ENCODE measurements around the gene NUP210L. TPM values are rescaled to one million over a fixed set of nuclear protein-coding genes. Genes with fewer than 3 reads are reported as not detected.
A peak's percentile ranks its signal among the peaks of the same experiment; 100 is the strongest.

NUP210L gene
- total and polyA plus RNA-seq, 9 of the 15 experiments (the other 6 are each of a cell fraction or from before 2014, with no cell fraction given): 0.01 to 0.04 TPM; not detected in 7

DNA sequence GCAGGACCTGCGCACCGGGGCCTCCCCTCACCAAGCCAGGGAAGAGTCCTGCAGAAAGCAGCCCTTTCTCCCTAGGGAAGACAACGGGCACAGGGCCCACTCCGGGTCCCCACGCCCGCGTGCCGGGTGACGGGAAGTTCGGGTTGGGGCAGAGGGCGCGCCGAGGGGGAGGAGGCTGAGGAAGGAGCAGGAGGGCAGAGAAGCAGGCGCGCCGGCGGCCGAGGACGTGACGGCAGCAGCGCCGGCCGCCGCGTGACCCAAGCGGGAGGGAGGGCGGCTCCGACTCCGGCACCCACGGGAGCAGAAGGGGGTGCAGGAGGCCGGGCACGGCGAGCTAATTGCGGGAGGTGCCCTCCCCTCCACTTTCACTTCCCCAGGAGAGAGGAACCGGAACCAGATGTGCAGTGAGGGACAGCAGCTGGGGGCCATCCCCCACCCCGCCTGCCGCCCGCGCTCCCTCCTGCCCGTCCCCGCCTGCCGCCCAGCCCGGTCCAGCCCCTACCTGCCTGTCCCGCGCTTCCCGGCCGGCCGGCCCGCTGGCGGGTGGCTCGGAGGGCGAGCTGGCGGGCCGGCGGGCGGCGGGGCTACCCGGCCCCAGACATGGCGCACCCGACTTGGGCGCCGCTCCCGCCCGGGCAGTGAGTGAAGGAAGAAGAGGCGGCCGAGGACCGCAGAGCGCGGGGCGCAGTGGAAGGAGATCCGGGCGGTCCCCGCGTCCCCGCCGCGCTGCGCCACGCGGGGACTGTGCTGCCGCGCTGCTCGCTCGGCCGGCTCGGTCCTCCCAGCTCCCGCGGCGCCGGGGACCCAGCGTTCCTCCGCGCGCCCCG, 208.9 kb downstream of the NUP210L start (continued):
- TF ChIP-seq, protein P1, sequence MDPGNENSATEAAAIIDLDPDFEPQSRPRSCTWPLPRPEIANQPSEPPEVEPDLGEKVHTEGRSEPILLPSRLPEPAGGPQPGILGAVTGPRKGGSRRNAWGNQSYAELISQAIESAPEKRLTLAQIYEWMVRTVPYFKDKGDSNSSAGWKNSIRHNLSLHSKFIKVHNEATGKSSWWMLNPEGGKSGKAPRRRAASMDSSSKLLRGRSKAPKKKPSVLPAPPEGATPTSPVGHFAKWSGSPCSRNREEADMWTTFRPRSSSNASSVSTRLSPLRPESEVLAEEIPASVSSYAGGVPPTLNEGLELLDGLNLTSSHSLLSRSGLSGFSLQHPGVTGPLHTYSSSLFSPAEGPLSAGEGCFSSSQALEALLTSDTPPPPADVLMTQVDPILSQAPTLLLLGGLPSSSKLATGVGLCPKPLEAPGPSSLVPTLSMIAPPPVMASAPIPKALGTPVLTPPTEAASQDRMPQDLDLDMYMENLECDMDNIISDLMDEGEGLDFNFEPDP (CRISPR knock-in tag; IDR thresholded peaks at IDR 0.05): no peak
- TF ChIP-seq THAP7 (CRISPR knock-in tag; IDR thresholded peaks at IDR 0.05): peak; percentile 51; the same call in 1 of the 2 replicates
- no peak for TF ChIP-seq ZNF79 (CRISPR knock-in tag; IDR thresholded peaks at IDR 0.05; ENCODE audit: low read depth)
- TF ChIP-seq ZNF347 (CRISPR knock-in tag; IDR thresholded peaks at IDR 0.05; ENCODE audit: low read depth): no peak
- TF ChIP-seq RAD51 (IDR thresholded peaks at IDR 0.05; ENCODE audit: borderline replicate concordance, low read depth): peak; percentile 45; the same call in 1 of the 2 replicates
- TF ChIP-seq POLR3G (IDR thresholded peaks at IDR 0.05; ENCODE audit: extremely low read depth, insufficient read length, insufficient replicate concordance): no peak
- TF ChIP-seq NR2C2 (CRISPR knock-in tag; IDR thresholded peaks at IDR 0.05): peak; percentile 74; the same call in 1 of the 2 replicates
- no peak; the same call in 1 of the 2 replicates for TF ChIP-seq NR2C2 (tag; IDR thresholded peaks at IDR 0.05)
- peak; percentile 54; the same call in 1 of the 2 replicates for TF ChIP-seq SP1 (CRISPR knock-in tag; IDR thresholded peaks at IDR 0.05)
- no peak for TF ChIP-seq HNRNPK (IDR thresholded peaks at IDR 0.05; ENCODE audit: low read depth, low read length, poor library complexity, severe bottlenecking)
- TF ChIP-seq, protein P2, sequence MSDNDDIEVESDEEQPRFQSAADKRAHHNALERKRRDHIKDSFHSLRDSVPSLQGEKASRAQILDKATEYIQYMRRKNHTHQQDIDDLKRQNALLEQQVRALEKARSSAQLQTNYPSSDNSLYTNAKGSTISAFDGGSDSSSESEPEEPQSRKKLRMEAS (CRISPR knock-in tag; IDR thresholded peaks at IDR 0.05): peak; percentile 57
- no peak for TF ChIP-seq TRIM28 (IDR thresholded peaks at IDR 0.05)
- no peak for TF ChIP-seq TCF3 (CRISPR knock-in tag; IDR thresholded peaks at IDR 0.05)
- TF ChIP-seq, protein P3, sequence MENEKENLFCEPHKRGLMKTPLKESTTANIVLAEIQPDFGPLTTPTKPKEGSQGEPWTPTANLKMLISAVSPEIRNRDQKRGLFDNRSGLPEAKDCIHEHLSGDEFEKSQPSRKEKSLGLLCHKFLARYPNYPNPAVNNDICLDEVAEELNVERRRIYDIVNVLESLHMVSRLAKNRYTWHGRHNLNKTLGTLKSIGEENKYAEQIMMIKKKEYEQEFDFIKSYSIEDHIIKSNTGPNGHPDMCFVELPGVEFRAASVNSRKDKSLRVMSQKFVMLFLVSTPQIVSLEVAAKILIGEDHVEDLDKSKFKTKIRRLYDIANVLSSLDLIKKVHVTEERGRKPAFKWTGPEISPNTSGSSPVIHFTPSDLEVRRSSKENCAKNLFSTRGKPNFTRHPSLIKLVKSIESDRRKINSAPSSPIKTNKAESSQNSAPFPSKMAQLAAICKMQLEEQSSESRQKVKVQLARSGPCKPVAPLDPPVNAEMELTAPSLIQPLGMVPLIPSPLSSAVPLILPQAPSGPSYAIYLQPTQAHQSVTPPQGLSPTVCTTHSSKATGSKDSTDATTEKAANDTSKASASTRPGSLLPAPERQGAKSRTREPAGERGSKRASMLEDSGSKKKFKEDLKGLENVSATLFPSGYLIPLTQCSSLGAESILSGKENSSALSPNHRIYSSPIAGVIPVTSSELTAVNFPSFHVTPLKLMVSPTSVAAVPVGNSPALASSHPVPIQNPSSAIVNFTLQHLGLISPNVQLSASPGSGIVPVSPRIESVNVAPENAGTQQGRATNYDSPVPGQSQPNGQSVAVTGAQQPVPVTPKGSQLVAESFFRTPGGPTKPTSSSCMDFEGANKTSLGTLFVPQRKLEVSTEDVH (IDR thresholded peaks at IDR 0.05; ENCODE audit: low read depth, partially characterized antibody): no peak
- TF ChIP-seq TAF9B (IDR thresholded peaks at IDR 0.05; ENCODE audit: partially characterized antibody): no peak
- TF ChIP-seq, protein P4, sequence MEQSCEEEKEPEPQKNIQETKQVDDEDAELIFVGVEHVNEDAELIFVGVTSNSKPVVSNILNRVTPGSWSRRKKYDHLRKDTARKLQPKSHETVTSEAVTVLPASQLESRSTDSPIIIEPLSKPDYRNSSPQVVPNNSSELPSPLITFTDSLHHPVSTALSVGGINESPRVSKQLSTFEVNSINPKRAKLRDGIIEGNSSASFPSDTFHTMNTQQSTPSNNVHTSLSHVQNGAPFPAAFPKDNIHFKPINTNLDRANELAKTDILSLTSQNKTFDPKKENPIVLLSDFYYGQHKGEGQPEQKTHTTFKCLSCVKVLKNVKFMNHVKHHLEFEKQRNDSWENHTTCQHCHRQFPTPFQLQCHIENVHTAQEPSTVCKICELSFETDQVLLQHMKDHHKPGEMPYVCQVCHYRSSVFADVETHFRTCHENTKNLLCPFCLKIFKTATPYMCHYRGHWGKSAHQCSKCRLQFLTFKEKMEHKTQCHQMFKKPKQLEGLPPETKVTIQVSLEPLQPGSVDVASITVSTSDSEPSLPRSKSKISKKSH (CRISPR knock-in tag; IDR thresholded peaks at IDR 0.05): no peak
- no peak for TF ChIP-seq NFE2L1 (tag; IDR thresholded peaks at IDR 0.05; ENCODE audit: borderline replicate concordance, low read depth)
- TF ChIP-seq EZH2 (IDR thresholded peaks at IDR 0.05; ENCODE audit: borderline replicate concordance, low read depth, low read length): no peak
- TF ChIP-seq, protein P5, sequence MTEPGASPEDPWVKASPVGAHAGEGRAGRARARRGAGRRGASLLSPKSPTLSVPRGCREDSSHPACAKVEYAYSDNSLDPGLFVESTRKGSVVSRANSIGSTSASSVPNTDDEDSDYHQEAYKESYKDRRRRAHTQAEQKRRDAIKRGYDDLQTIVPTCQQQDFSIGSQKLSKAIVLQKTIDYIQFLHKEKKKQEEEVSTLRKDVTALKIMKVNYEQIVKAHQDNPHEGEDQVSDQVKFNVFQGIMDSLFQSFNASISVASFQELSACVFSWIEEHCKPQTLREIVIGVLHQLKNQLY (CRISPR knock-in tag; conservative IDR thresholded peaks at IDR 0.05): 0 out of 4 replicates have a peak, but pooled peaks of 1 of the 2 experiments have one; percentile 61
- no peak for TF ChIP-seq HLTF (IDR thresholded peaks at IDR 0.05)

Data from K562 (cell line).